Panc1 (cell line): ENCODE data around the gene AGBL1. TPM values are rescaled to one million over a fixed set of nuclear protein-coding genes. Genes with fewer than 3 reads are reported as not detected.
"Not testable (repeated sequence)": the region's sequence is repeated elsewhere in the genome, so short reads cannot be mapped to it uniquely, and the experiment has no call there.

ENCODE experiments used
- ATAC-seq: fragments of 200-7000 bp; cut with Tn5 transposase; 2 replicates; pipeline ENCODE4 v1.9.1; 2020; ENCODE audit warnings: mild to moderate bottlenecking, moderate library complexity
- BruUV-seq: library from RNA; stranded (reverse); fragments of 400-500 nt; replicated peaks from 2 replicates; lab custom pipeline; 2021; lab: Mats Ljungman, UMichigan
- CTCF ChIA-PET: fragments of 300-600 bp; sonication (Branson Sonifier 250); formaldehyde crosslinking; loops from one replicate; lab custom pipeline; 2022; ENCODE audit warnings: antibody characterized with exemption; lab: Charles Lee
- POLR2A ChIA-PET: fragments of 300-600 bp; sonication (Branson Sonifier 250); formaldehyde crosslinking; loops from one replicate; lab custom pipeline; 2022; ENCODE audit warnings: antibody characterized with exemption; lab: Charles Lee
- DNase-seq: peaks from one replicate; pipeline ENCODE4 v3.0.0-alpha.2; 2010; ENCODE audit warnings: low read depth, low spot score
- H3K27ac ChIP-seq: 2 replicates; pipeline ENCODE4 v1.5.1; 2011; ENCODE audit warnings: mild to moderate bottlenecking, low read length, inconsistent platforms
- H3K27me3 ChIP-seq: fragments of 200-500 bp; sonication (Bioruptor generic); 2 replicates; pipeline ENCODE4 v1.6.0; 2014; ENCODE audit warnings: low read length, inconsistent platforms; ENCODE audit not compliant: control insufficient read depth, insufficient read depth
- H3K36me3 ChIP-seq: fragments of 200-500 bp; sonication (Bioruptor generic); 2 replicates; pipeline ENCODE4 v1.5.1; 2014; ENCODE audit warnings: inconsistent platforms, mild to moderate bottlenecking, low read length, moderate library complexity; ENCODE audit not compliant: control insufficient read depth, insufficient read depth
- H3K4me1 ChIP-seq: 2 replicates; pipeline ENCODE4 v1.5.1; 2011; ENCODE audit warnings: inconsistent platforms, mild to moderate bottlenecking, low read length, moderate library complexity; ENCODE audit not compliant: control insufficient read depth, insufficient read depth
- H3K4me3 ChIP-seq, 2 experiments: 2 replicates each; pipeline ENCODE4 v1.5.1; 2011 to 2012; ENCODE audit warnings: low read depth in 2 of 2, low read length in 2 of 2, mild to moderate bottlenecking in 2 of 2, inconsistent platforms in 1 of 2, moderate library complexity in 1 of 2
- H3K9me3 ChIP-seq: fragments of 200-500 bp; sonication (Bioruptor generic); 2 replicates; pipeline ENCODE4 v1.5.1; 2014; ENCODE audit warnings: low read depth, mild to moderate bottlenecking, inconsistent platforms, low read length, moderate library complexity; ENCODE audit not compliant: control insufficient read depth, insufficient read depth
- POLR2AphosphoS5 ChIP-seq: IDR thresholded peaks from 2 replicates; pipeline ENCODE4 v1.6.1; 2012; ENCODE audit warnings: mild to moderate bottlenecking, low read depth, low read length, moderate library complexity
- SIN3A ChIP-seq: IDR thresholded peaks from 2 replicates; pipeline ENCODE4 v1.6.1; 2012; ENCODE audit warnings: low read depth, mild to moderate bottlenecking, low read length, moderate library complexity, borderline replicate concordance; ENCODE audit not compliant: insufficient read depth
- TCF7L2 ChIP-seq: IDR thresholded peaks from 2 replicates; pipeline ENCODE4 v1.6.1; 2011; ENCODE audit warnings: mild to moderate bottlenecking, low read depth, low read length, inconsistent platforms
- in situ Hi-C: cut with HindIII; loops from 2 replicates; pipeline ENCODE4 v1.10.0; 2016; ENCODE audit warnings: low sequenced_read_pairs, low pct_unique_long_range_greater_than_20kb
- intact Hi-C: fragments of 100-400 bp; cut with micrococcal nuclease; formaldehyde crosslinking; loops from one replicate; pipeline ENCODE4 v1.10.0; 2022; ENCODE audit not compliant: unreplicated experiment
- total RNA-seq: library from RNA; stranded (reverse); gene quantifications from one replicate; pipeline ENCODE4 v1.2.1, GENCODE V29; 2021; ENCODE audit not compliant: unreplicated experiment
- TF ChIP-seq, protein P1 (sequence below), 2 experiments: IDR thresholded peaks; 2 replicates each; pipeline ENCODE4 v1.6.1; 2011 to 2012; ENCODE audit warnings: low read depth in 2 of 2, control low read depth in 1 of 2, low read length in 1 of 2, mild to moderate bottlenecking in 1 of 2, moderate library complexity in 1 of 2; ENCODE audit not compliant: insufficient read depth in 1 of 2
- TF ChIP-seq, protein P2 (sequence below): fragments of 450-650 bp; IDR thresholded peaks from 2 replicates; pipeline ENCODE4 v1.5.1; 2017; ENCODE audit warnings: mild to moderate bottlenecking

Gene AGBL1
- total RNA-seq, 1 experiment from 2014 or later: not detected

DNA sequence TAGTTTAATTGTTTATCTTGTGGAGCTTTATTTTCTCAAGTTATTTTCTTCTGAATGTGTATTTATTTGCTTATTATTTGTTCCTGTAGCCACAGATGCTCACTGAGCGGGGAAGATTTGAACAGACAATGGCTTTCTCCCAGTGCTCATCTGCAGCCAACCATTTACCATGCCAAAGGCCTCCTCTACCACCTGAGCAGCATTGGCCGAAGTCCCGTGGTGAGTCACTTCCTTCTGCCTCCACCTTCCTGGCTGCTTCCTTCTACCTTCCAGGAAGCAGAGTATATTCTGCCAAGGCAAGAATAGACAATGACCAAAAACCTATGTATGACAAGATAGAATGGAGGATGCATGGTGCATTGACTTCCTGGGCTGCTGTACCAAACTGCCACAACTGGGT, 443.1 kb downstream of the AGBL1 start:
- BruUV-seq: no TSS peak
- intact Hi-C loops (no loop called here), in situ Hi-C loops (no loop called here)
- Histone ChIP-seq H3K27ac (no peak overlapping the region), H3K27me3 (no peaks in the 10 kb centered on the region), H3K9me3 (no peaks in the 10 kb centered on the region), H3K4me1 (no peaks in the 10 kb centered on the region), H3K4me3 (no peak overlapping the region), H3K36me3 (no peaks in the 10 kb centered on the region)
- TF ChIP-seq SIN3A (no peak), TCF7L2 (no peak)
- TF ChIP-seq, protein P1, sequence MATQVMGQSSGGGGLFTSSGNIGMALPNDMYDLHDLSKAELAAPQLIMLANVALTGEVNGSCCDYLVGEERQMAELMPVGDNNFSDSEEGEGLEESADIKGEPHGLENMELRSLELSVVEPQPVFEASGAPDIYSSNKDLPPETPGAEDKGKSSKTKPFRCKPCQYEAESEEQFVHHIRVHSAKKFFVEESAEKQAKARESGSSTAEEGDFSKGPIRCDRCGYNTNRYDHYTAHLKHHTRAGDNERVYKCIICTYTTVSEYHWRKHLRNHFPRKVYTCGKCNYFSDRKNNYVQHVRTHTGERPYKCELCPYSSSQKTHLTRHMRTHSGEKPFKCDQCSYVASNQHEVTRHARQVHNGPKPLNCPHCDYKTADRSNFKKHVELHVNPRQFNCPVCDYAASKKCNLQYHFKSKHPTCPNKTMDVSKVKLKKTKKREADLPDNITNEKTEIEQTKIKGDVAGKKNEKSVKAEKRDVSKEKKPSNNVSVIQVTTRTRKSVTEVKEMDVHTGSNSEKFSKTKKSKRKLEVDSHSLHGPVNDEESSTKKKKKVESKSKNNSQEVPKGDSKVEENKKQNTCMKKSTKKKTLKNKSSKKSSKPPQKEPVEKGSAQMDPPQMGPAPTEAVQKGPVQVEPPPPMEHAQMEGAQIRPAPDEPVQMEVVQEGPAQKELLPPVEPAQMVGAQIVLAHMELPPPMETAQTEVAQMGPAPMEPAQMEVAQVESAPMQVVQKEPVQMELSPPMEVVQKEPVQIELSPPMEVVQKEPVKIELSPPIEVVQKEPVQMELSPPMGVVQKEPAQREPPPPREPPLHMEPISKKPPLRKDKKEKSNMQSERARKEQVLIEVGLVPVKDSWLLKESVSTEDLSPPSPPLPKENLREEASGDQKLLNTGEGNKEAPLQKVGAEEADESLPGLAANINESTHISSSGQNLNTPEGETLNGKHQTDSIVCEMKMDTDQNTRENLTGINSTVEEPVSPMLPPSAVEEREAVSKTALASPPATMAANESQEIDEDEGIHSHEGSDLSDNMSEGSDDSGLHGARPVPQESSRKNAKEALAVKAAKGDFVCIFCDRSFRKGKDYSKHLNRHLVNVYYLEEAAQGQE (IDR thresholded peaks at IDR 0.05; ENCODE audit: insufficient read depth in 1 of 2, low read depth in 2 of 2, low read length in 1 of 2): no peak
- CTCF ChIA-PET: no interaction called here
- ATAC-seq (no peak), DNase-seq (no peak)
- POLR2A ChIA-PET: no interaction called here

DNA sequence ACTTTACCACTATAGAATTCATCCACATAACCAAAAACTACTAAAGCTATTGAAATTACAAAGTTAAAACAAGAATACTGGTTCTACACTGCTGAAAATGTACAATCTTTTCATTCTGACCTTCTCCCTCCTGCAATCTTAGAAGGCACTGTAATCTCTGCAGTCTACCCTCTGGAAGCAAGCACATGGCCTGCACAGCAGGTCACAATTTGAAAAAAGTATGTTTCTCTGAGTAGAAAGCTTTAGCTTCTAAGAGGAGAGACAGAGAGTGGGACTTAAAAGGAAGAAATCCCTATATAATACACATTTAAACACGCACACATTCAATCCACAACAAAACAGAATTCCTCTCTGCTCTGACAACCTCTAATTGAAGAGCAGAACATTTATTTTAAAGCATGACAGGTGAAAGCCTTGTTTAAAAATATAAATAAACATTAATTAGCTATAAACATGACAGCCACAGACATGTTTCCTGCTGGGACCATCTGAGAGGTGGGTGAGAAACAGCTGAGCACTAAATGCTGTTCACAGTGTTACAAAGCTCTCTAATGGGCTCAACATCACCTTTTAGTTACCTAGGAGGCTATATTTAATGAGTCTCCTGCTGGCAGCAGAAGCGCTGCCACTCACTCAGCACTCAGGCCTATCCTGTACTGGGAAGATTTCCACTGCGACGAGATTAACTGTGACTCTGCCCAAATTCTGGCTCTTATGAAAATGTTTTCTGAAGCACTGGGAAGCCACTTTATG, 447.4 kb downstream of the AGBL1 start:
- Histone ChIP-seq H3K4me3 (no peak overlapping the region), H3K36me3 (no peaks in the 10 kb centered on the region), H3K4me1 (no peaks in the 10 kb centered on the region), H3K9me3 (no peaks in the 10 kb centered on the region), H3K27ac (no peak overlapping the region), H3K27me3 (no peaks in the 10 kb centered on the region)
- intact Hi-C loops: no loop called here
- ChIA-PET CTCF (no interaction called here), POLR2A (no interaction called here)
- no TSS peak for BruUV-seq
- in situ Hi-C loops: no loop called here
- no peak for DNase-seq
- TF ChIP-seq SIN3A (no peak), POLR2AphosphoS5 (no peak), TCF7L2 (no peak)
- TF ChIP-seq, protein P1 (IDR thresholded peaks at IDR 0.05; ENCODE audit: insufficient read depth in 1 of 2, low read depth in 2 of 2, low read length in 1 of 2): no peak
- TF ChIP-seq, protein P2, sequence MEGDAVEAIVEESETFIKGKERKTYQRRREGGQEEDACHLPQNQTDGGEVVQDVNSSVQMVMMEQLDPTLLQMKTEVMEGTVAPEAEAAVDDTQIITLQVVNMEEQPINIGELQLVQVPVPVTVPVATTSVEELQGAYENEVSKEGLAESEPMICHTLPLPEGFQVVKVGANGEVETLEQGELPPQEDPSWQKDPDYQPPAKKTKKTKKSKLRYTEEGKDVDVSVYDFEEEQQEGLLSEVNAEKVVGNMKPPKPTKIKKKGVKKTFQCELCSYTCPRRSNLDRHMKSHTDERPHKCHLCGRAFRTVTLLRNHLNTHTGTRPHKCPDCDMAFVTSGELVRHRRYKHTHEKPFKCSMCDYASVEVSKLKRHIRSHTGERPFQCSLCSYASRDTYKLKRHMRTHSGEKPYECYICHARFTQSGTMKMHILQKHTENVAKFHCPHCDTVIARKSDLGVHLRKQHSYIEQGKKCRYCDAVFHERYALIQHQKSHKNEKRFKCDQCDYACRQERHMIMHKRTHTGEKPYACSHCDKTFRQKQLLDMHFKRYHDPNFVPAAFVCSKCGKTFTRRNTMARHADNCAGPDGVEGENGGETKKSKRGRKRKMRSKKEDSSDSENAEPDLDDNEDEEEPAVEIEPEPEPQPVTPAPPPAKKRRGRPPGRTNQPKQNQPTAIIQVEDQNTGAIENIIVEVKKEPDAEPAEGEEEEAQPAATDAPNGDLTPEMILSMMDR: no peak
- ATAC-seq: no peak

DNA sequence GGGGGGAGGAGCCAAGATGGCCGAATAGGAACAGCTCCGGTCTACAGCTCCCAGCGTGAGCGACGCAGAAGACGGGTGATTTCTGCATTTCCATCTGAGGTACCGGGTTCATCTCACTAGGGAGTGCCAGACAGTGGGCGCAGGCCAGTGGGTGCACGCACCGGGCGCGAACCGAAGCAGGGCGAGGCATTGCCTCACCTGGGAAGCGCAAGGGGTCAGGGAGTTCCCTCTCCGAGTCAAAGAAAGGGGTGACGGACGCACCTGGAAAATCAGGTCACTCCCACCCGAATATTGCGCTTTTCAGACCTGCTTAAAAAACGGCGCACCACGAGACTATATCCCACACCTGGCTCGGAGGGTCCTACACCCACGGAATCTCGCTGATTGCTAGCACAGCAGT, 448.4 kb downstream of the AGBL1 start:
- H3K27me3 ChIP-seq, H3K4me3 ChIP-seq, ATAC-seq, DNase-seq, H3K4me1 ChIP-seq, in situ Hi-C loops, BruUV-seq, CTCF ChIA-PET, H3K27ac ChIP-seq, POLR2A ChIA-PET, H3K9me3 ChIP-seq, H3K36me3 ChIP-seq, intact Hi-C loops: not testable (repeated sequence)
